ENCODE measurements around the gene RFWD3. TPM values are rescaled to one million over a fixed set of nuclear protein-coding genes. Genes with fewer than 3 reads are reported as not detected.

RFWD3 gene
- polyA plus RNA-seq, 3 donors, result 5.0 to 8.4 (median 8.4) TPM

DNA sequence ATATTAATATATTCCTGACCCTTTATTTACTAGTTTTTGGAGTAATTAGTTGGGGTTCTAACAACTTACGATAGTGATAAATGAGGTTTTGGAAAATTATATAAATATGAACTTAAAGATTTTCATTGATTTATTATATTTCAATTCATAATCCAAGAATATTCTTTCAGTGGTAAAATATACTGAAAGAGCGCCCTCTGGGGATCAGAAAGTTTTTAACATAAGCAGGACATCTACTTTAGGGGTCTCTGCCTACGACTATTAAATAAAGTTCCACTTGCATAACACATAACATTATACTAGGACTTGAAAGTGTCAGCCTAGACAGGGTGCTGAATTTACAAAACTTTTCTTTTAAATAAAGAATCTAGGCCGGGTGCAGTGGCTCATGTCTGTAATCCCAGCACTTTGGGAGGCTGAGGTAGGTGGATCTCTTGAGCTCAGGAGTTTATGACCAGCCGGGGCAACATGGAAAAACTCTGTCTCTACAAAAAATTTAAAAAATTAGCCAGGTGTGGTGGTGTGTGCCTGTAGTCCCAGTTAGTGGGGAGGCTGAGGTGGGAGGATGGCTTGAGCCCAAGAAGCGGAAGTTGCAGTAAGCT is 15.6 kb downstream of the RFWD3 start:
- intact Hi-C loops (cut with micrococcal nuclease), result no loop called here
- H3K27me3 ChIP-seq (ENCODE audit: control insufficient read depth in 2 of 2, insufficient read depth in 2 of 2, low read length in 2 of 2), result no peaks in the 10 kb centered on the region
- H3K9ac ChIP-seq (ENCODE audit: insufficient read depth, low read length, poor library complexity, severe bottlenecking), result no peak overlapping the region
- H3K27ac ChIP-seq (ENCODE audit: low read depth in 1 of 2, low read length in 2 of 2), result no peak overlapping the region
- H3K79me2 ChIP-seq (ENCODE audit: insufficient read depth, low read length), result peaks cover 89% of the 10 kb centered on the region
- TF ChIP-seq, protein P1, sequence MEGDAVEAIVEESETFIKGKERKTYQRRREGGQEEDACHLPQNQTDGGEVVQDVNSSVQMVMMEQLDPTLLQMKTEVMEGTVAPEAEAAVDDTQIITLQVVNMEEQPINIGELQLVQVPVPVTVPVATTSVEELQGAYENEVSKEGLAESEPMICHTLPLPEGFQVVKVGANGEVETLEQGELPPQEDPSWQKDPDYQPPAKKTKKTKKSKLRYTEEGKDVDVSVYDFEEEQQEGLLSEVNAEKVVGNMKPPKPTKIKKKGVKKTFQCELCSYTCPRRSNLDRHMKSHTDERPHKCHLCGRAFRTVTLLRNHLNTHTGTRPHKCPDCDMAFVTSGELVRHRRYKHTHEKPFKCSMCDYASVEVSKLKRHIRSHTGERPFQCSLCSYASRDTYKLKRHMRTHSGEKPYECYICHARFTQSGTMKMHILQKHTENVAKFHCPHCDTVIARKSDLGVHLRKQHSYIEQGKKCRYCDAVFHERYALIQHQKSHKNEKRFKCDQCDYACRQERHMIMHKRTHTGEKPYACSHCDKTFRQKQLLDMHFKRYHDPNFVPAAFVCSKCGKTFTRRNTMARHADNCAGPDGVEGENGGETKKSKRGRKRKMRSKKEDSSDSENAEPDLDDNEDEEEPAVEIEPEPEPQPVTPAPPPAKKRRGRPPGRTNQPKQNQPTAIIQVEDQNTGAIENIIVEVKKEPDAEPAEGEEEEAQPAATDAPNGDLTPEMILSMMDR (IDR thresholded peaks at IDR 0.05), result peak; percentile 59
- H3K4me2 ChIP-seq (replicated peaks; ENCODE audit: extremely low read depth, low read length, poor library complexity, severe bottlenecking), result no peak overlapping the region
- H2AFZ ChIP-seq (ENCODE audit: insufficient read depth, low read depth, low read length, poor library complexity, severe bottlenecking), result no peak overlapping the region
- Mint-ChIP-seq H3K36me3 (peaks cover 63 to 75% of the 10 kb centered on the region in 2 donors), H3K27me3 (ENCODE audit: low read depth in 3 of 3) (no peaks in the 10 kb centered on the region), H3K4me1 (peaks cover 10% of the 10 kb centered on the region), H3K9me3 (no peaks in the 10 kb centered on the region), H3K27ac (peak overlapping the region in 2 of 7 donors; percentile 37 to 46), H3K4me3 (no peak overlapping the region)
- H3K9me3 ChIP-seq (replicated peaks in 1 of 2; ENCODE audit: control insufficient read depth in 1 of 2, insufficient read depth in 1 of 2, low read length in 2 of 2), result no peaks in the 10 kb centered on the region
- no peak for DNase-seq
- peaks cover 14% of the 10 kb centered on the region for H4K20me1 ChIP-seq (ENCODE audit: insufficient read depth, low read length)
- H3K4me1 ChIP-seq (ENCODE audit: control insufficient read depth in 1 of 2, insufficient read depth in 2 of 2, low read length in 2 of 2), result no peaks in the 10 kb centered on the region
- no peak overlapping the region for H3K4me3 ChIP-seq (replicated peaks in 1 of 3; ENCODE audit: low read depth in 2 of 3, low read length in 3 of 3)
- WGBS (ENCODE audit: insufficient coverage), result no CpG with 5 or more reads among the region's 6 CpGs
- peaks cover 49 to 95% of the 10 kb centered on the region in 2 donors for H3K36me3 ChIP-seq (replicated peaks in 1 of 2; ENCODE audit: control insufficient read depth in 1 of 2, insufficient read depth in 2 of 2, low read length in 2 of 2)

DNA sequence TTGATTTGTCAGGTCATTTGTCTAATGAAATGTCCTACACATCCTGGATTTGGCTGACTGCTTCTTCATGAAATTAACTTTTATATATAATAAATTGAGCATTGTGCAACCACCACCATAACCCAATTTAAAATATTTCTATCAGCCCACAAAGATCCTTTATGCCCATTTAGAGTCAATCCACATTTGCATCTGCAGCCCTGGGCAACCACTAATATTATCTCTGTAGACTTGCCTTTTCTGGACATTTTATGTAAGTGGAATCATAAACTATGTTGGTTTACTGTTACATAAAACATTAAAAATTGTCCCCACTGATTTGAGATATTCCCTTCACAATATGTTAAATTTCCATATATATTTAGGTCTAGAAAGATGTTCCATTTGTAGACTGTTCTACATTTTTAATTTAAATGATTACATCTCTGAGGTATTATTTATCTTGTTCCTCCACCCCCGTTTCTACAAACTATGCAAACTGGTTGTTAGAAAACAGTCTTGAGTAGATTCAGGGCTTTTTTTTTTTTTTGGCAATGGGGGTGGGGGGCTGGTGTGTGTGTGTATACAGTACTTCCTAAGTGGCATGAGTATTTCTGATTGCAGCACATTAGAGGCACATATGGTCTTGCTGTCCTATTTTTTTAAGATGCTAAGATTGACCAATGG is 16.7 kb downstream of the RFWD3 start:
- H3K4me2 ChIP-seq (replicated peaks; ENCODE audit: extremely low read depth, low read length, poor library complexity, severe bottlenecking), result no peak overlapping the region
- no peaks in the 10 kb centered on the region for H3K4me1 ChIP-seq (ENCODE audit: control insufficient read depth in 1 of 2, insufficient read depth in 2 of 2, low read length in 2 of 2)
- Mint-ChIP-seq H3K27me3 (ENCODE audit: low read depth in 3 of 3) (no peaks in the 10 kb centered on the region), H3K27ac (no peak overlapping the region), H3K4me1 (peaks cover 9% of the 10 kb centered on the region), H3K9me3 (no peaks in the 10 kb centered on the region), H3K36me3 (peaks cover 56 to 74% of the 10 kb centered on the region in 2 donors), H3K4me3 (no peak overlapping the region)
- no peak overlapping the region for H2AFZ ChIP-seq (ENCODE audit: insufficient read depth, low read depth, low read length, poor library complexity, severe bottlenecking)
- no peak overlapping the region for H3K27ac ChIP-seq (ENCODE audit: low read depth in 1 of 2, low read length in 2 of 2)
- intact Hi-C loops (cut with micrococcal nuclease), result no loop called here
- peaks cover 58 to 96% of the 10 kb centered on the region in 2 donors for H3K36me3 ChIP-seq (replicated peaks in 1 of 2; ENCODE audit: control insufficient read depth in 1 of 2, insufficient read depth in 2 of 2, low read length in 2 of 2)
- no CpG with 5 or more reads among the region's 1 CpG for WGBS (ENCODE audit: insufficient coverage)
- peaks cover 81% of the 10 kb centered on the region for H3K79me2 ChIP-seq (ENCODE audit: insufficient read depth, low read length)
- peaks cover 14% of the 10 kb centered on the region for H4K20me1 ChIP-seq (ENCODE audit: insufficient read depth, low read length)
- no peak overlapping the region for H3K4me3 ChIP-seq (replicated peaks in 1 of 3; ENCODE audit: low read depth in 2 of 3, low read length in 3 of 3)
- H3K9me3 ChIP-seq (replicated peaks in 1 of 2; ENCODE audit: control insufficient read depth in 1 of 2, insufficient read depth in 1 of 2, low read length in 2 of 2), result no peaks in the 10 kb centered on the region
- TF ChIP-seq, protein P1 (IDR thresholded peaks at IDR 0.05), result no peak
- DNase-seq, result no peak
- H3K27me3 ChIP-seq (ENCODE audit: control insufficient read depth in 2 of 2, insufficient read depth in 2 of 2, low read length in 2 of 2), result no peaks in the 10 kb centered on the region
- no peak overlapping the region for H3K9ac ChIP-seq (ENCODE audit: insufficient read depth, low read length, poor library complexity, severe bottlenecking)
